SK-N-SH treated with all-trans-retinoic acid at 6 μM for 48 hours (cell line): ENCODE data around the gene COL25A1.

Experiments
- ATAC-seq: fragments of 200-7000 bp; cut with Tn5 transposase; 3 replicates; pipeline ENCODE4 v1.9.1; 2020; ENCODE audit warnings: mild to moderate bottlenecking, moderate library complexity
- ARNTL ChIP-seq: fragments of 450-650 bp; formaldehyde crosslinking; IDR thresholded peaks from 2 replicates; pipeline ENCODE4 v1.5.0; 2020; ENCODE audit warnings: low read depth, mild to moderate bottlenecking, moderate library complexity, borderline replicate concordance
- BACH2 ChIP-seq: fragments of 250-450 bp; sonication (Bioruptor Pico); IDR thresholded peaks from 2 replicates; pipeline ENCODE4 v1.9.0; 2021; ENCODE audit warnings: mild to moderate bottlenecking, borderline replicate concordance
- CSDC2 ChIP-seq: fragments of 250-450 bp; sonication (Bioruptor Pico); IDR thresholded peaks from 2 replicates; pipeline ENCODE4 v1.5.0; 2020; ENCODE audit warnings: mild to moderate bottlenecking, moderate library complexity
- ESRRG ChIP-seq: fragments of 250-450 bp; sonication (Bioruptor Pico); IDR thresholded peaks from 2 replicates; pipeline ENCODE4 v1.6.1; 2021; ENCODE audit warnings: mild to moderate bottlenecking
- GLIS3 ChIP-seq: fragments of 250-450 bp; sonication (Bioruptor Pico); IDR thresholded peaks from 2 replicates; pipeline ENCODE4 v1.5.0; 2020; ENCODE audit warnings: mild to moderate bottlenecking, moderate library complexity
- ISL1 ChIP-seq: fragments of 250-450 bp; sonication (Bioruptor Pico); IDR thresholded peaks from 2 replicates; pipeline ENCODE4 v2.1.2; 2022; ENCODE audit warnings: mild to moderate bottlenecking, moderate library complexity
- OSR1 ChIP-seq: fragments of 250-450 bp; sonication (Bioruptor Pico); IDR thresholded peaks from 2 replicates; pipeline ENCODE4 v1.8.0; 2022; ENCODE audit warnings: moderate library complexity, mild to moderate bottlenecking, inconsistent platforms
- PPARA ChIP-seq: fragments of 250-450 bp; sonication (Bioruptor Pico); IDR thresholded peaks from 2 replicates; pipeline ENCODE4 v1.5.0; 2020; ENCODE audit warnings: mild to moderate bottlenecking, borderline replicate concordance
- RARB ChIP-seq: fragments of 250-450 bp; sonication (Bioruptor Pico); IDR thresholded peaks from 2 replicates; pipeline ENCODE4 v1.8.0; 2021; ENCODE audit warnings: mild to moderate bottlenecking, moderate library complexity
- TCF4 ChIP-seq: fragments of 250-450 bp; sonication (Bioruptor Pico); IDR thresholded peaks from 2 replicates; pipeline ENCODE4 v1.8.0; 2021; ENCODE audit warnings: mild to moderate bottlenecking, moderate library complexity, borderline replicate concordance
- TOX ChIP-seq: fragments of 250-450 bp; sonication (Bioruptor Pico); IDR thresholded peaks from 2 replicates; pipeline ENCODE4 v1.8.0; 2021; ENCODE audit warnings: mild to moderate bottlenecking, moderate library complexity, borderline replicate concordance
- ZC3H10 ChIP-seq: fragments of 250-450 bp; sonication (Bioruptor Pico); IDR thresholded peaks from 2 replicates; pipeline ENCODE4 v1.5.1; 2021; ENCODE audit warnings: mild to moderate bottlenecking, moderate library complexity
- ZFP3 ChIP-seq: fragments of 250-450 bp; sonication (Bioruptor Pico); IDR thresholded peaks from 2 replicates; pipeline ENCODE4 v1.5.0; 2020; ENCODE audit warnings: mild to moderate bottlenecking, moderate library complexity
- ZFP30 ChIP-seq: fragments of 450-650 bp; formaldehyde crosslinking; IDR thresholded peaks from 2 replicates; pipeline ENCODE4 v1.5.0; 2022; ENCODE audit warnings: mild to moderate bottlenecking, moderate library complexity
- ZNF565 ChIP-seq: fragments of 450-650 bp; formaldehyde crosslinking; conservative IDR thresholded peaks from 2 replicates; pipeline ENCODE4 v1.5.0; 2020; ENCODE audit warnings: low read depth, mild to moderate bottlenecking, moderate library complexity
- ZNF70 ChIP-seq: fragments of 450-650 bp; formaldehyde crosslinking; IDR thresholded peaks from 2 replicates; pipeline ENCODE4 v1.5.0; 2020; ENCODE audit warnings: mild to moderate bottlenecking, moderate library complexity
- ZNF8 ChIP-seq: fragments of 450-650 bp; formaldehyde crosslinking; IDR thresholded peaks from 2 replicates; pipeline ENCODE4 v1.5.0; 2020; ENCODE audit warnings: mild to moderate bottlenecking, moderate library complexity
- TF ChIP-seq, protein P1 (sequence below): fragments of 250-450 bp; sonication (Bioruptor Pico); IDR thresholded peaks from 2 replicates; pipeline ENCODE4 v1.8.0; 2020; ENCODE audit warnings: mild to moderate bottlenecking, moderate library complexity, borderline replicate concordance
- TF ChIP-seq, protein P2 (sequence below): fragments of 250-450 bp; sonication (Bioruptor Pico); IDR thresholded peaks from 2 replicates; pipeline ENCODE4 v1.5.1; 2020; ENCODE audit warnings: low read depth, mild to moderate bottlenecking, moderate library complexity
- TF ChIP-seq, protein P3 (sequence below): fragments of 250-450 bp; sonication (Bioruptor Pico); IDR thresholded peaks from 2 replicates; pipeline ENCODE4 v1.8.0; 2021; ENCODE audit warnings: low read depth, mild to moderate bottlenecking, moderate library complexity, borderline replicate concordance
- TF ChIP-seq, protein P4 (sequence below): fragments of 250-450 bp; sonication (Bioruptor Pico); IDR thresholded peaks from 2 replicates; pipeline ENCODE4 v1.5.1; 2021; ENCODE audit warnings: mild to moderate bottlenecking, moderate library complexity

COL25A1 gene

DNA sequence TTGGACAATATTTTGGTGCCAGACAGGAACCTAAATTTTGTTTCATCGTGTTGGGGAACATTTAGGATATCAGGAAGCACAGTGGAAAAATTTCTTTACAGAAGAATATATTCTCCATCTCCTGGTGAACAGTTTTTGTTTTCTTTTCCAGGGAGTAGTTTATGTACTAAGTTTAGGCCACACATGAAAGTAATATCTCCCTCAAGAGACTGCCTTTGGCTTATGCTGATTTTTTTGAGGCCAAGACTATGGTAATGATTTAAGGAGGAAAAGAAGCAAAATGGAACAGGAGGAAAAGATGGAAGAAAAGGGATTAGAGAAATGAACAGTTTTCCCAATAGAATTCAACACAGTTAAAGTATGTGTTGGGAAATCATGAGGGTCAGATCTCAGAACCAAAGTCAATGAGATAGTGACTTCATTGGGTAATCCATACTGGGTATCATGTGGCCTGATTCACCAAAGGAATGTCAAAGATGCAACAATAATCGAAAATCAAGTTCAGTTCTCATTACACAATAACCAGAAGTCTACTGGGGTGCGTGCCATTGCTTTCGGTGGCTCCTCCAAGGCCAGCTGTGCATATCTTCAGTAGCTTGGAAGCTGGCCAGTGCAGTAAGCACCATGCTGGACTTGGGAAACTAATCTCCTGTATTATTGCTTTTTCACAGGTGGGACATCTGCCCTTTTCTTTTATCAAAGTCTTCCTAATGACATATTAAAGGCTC lies 234.8 kb downstream of the COL25A1 start:
- no peak for ATAC-seq
- TF ChIP-seq ISL1 (CRISPR knock-in tag): no peak

DNA sequence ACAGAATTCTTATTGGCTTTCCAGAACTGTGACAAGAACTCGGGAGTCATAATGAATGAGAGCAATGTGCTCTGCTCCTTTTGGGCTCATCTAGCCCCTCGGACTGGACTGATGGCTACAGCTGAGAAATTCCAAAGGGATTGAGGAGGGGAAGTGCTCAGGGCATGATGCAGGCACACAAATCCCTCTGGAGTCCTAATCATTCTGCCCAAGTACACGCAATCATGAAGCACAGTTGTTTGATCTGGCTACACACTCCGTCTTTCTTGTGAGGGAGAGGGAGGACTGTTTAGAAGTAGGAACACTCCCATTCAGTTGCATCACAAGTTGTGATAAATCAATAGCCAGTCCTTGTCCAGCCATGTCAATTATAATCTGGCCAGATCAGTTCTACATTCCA lies 237.5 kb downstream of the COL25A1 start:
- no peak for ATAC-seq
- no peak for TF ChIP-seq ESRRG (CRISPR knock-in tag)
- no peak for TF ChIP-seq ZFP30
- no peak for TF ChIP-seq RARB (CRISPR knock-in tag)
- TF ChIP-seq, protein P1, sequence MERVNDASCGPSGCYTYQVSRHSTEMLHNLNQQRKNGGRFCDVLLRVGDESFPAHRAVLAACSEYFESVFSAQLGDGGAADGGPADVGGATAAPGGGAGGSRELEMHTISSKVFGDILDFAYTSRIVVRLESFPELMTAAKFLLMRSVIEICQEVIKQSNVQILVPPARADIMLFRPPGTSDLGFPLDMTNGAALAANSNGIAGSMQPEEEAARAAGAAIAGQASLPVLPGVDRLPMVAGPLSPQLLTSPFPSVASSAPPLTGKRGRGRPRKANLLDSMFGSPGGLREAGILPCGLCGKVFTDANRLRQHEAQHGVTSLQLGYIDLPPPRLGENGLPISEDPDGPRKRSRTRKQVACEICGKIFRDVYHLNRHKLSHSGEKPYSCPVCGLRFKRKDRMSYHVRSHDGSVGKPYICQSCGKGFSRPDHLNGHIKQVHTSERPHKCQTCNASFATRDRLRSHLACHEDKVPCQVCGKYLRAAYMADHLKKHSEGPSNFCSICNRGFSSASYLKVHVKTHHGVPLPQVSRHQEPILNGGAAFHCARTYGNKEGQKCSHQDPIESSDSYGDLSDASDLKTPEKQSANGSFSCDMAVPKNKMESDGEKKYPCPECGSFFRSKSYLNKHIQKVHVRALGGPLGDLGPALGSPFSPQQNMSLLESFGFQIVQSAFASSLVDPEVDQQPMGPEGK (CRISPR knock-in tag): no peak
- TF ChIP-seq ARNTL (CRISPR knock-in tag): no peak
- no peak for TF ChIP-seq ZFP3 (CRISPR knock-in tag)
- TF ChIP-seq PPARA (CRISPR knock-in tag): no peak
- TF ChIP-seq ISL1 (CRISPR knock-in tag): no peak
- no peak for TF ChIP-seq TOX (CRISPR knock-in tag)
- no peak for TF ChIP-seq OSR1 (CRISPR knock-in tag)
- TF ChIP-seq, protein P2, sequence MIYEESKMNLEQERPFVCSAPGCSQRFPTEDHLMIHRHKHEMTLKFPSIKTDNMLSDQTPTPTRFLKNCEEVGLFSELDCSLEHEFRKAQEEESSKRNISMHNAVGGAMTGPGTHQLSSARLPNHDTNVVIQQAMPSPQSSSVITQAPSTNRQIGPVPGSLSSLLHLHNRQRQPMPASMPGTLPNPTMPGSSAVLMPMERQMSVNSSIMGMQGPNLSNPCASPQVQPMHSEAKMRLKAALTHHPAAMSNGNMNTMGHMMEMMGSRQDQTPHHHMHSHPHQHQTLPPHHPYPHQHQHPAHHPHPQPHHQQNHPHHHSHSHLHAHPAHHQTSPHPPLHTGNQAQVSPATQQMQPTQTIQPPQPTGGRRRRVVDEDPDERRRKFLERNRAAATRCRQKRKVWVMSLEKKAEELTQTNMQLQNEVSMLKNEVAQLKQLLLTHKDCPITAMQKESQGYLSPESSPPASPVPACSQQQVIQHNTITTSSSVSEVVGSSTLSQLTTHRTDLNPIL (CRISPR knock-in tag): no peak
- TF ChIP-seq ZNF565 (CRISPR knock-in tag): no peak
- no peak for TF ChIP-seq ZC3H10 (CRISPR knock-in tag)
- TF ChIP-seq TCF4 (CRISPR knock-in tag): no peak

DNA sequence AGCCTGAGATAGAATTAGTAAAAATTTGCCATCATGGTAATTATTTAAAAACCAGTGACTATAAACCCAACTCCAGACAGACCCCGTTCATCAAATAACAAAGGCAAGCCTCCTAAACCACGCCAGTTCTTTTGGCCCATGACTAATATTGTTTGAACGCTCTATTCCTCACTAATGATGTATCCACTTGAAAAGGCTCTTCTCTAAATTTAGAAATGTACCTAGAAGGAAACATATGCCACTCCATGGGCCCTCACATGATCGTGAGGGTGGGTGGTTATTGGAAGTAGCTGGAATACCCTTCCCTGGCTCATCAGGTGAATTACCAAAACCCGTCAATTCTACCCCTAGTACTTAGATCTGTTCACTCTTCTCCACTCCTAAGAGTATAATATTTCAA lies 249.2 kb downstream of the COL25A1 start:
- no peak for ATAC-seq
- no peak for TF ChIP-seq GLIS3 (CRISPR knock-in tag)
- TF ChIP-seq CSDC2: no peak
- no peak for TF ChIP-seq ISL1 (CRISPR knock-in tag)
- TF ChIP-seq, protein P1 (CRISPR knock-in tag): no peak
- TF ChIP-seq OSR1 (CRISPR knock-in tag): no peak
- no peak for TF ChIP-seq PPARA (CRISPR knock-in tag)
- no peak for TF ChIP-seq BACH2
- TF ChIP-seq RARB (CRISPR knock-in tag): no peak
- no peak for TF ChIP-seq TOX (CRISPR knock-in tag)
- no peak for TF ChIP-seq ESRRG (CRISPR knock-in tag)
- TF ChIP-seq, protein P3, sequence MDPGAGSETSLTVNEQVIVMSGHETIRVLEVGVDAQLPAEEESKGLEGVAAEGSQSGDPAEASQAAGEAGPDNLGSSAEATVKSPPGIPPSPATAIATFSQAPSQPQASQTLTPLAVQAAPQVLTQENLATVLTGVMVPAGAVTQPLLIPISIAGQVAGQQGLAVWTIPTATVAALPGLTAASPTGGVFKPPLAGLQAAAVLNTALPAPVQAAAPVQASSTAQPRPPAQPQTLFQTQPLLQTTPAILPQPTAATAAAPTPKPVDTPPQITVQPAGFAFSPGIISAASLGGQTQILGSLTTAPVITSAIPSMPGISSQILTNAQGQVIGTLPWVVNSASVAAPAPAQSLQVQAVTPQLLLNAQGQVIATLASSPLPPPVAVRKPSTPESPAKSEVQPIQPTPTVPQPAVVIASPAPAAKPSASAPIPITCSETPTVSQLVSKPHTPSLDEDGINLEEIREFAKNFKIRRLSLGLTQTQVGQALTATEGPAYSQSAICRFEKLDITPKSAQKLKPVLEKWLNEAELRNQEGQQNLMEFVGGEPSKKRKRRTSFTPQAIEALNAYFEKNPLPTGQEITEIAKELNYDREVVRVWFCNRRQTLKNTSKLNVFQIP (CRISPR knock-in tag): no peak
- TF ChIP-seq ARNTL (CRISPR knock-in tag): no peak
- TF ChIP-seq ZFP30: no peak
- no peak for TF ChIP-seq ZC3H10 (CRISPR knock-in tag)
- TF ChIP-seq ZNF70: no peak
- TF ChIP-seq, protein P4, sequence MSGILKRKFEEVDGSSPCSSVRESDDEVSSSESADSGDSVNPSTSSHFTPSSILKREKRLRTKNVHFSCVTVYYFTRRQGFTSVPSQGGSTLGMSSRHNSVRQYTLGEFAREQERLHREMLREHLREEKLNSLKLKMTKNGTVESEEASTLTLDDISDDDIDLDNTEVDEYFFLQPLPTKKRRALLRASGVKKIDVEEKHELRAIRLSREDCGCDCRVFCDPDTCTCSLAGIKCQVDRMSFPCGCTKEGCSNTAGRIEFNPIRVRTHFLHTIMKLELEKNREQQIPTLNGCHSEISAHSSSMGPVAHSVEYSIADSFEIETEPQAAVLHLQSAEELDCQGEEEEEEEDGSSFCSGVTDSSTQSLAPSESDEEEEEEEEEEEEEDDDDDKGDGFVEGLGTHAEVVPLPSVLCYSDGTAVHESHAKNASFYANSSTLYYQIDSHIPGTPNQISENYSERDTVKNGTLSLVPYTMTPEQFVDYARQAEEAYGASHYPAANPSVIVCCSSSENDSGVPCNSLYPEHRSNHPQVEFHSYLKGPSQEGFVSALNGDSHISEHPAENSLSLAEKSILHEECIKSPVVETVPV (CRISPR knock-in tag): no peak
- no peak for TF ChIP-seq ZNF8 (CRISPR knock-in tag)
